ENCODE measurements around the gene CSTA.
A peak's percentile ranks its signal among the peaks of the same experiment; 100 is the strongest.
"Not testable (repeated sequence)": the region's sequence is repeated elsewhere in the genome, so short reads cannot be mapped to it uniquely, and the experiment has no call there.

The CSTA gene

GRCh38 chr3:122322095-122323075 lies 2.7 kb upstream of the CSTA start:
- no peak for DNase-seq

DNA sequence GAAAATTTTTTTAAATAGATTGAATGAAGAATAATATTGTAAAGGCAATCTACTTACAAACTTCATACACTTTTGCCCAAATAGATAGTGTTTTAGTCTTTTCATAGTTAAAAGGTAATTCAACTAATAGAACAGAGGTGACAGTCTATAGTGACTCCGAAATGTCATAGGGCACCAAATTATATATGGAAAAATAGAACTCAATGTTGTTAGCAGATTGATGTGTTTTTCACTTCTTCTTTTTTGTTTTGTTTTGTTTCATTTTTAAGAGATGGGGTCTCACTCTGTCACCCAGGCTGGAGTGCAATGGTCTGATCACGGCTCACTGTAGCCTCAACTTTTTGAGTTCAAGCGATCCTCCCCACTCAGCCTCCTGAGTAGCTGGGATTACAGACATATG lies 721 bp downstream of the CSTA start:
- DNase-seq = no peak

- no peak for DNase-seq
Measured at GRCh38 chr3:122331886-122332285, 6.8 kb downstream of the CSTA start.

GRCh38 chr3:122332551-122332950 lies 7.5 kb downstream of the CSTA start:
- no peak for DNase-seq

- no peak for DNase-seq
Measured at GRCh38 chr3:122342803-122343202, 17.8 kb downstream of the CSTA start.

DNA sequence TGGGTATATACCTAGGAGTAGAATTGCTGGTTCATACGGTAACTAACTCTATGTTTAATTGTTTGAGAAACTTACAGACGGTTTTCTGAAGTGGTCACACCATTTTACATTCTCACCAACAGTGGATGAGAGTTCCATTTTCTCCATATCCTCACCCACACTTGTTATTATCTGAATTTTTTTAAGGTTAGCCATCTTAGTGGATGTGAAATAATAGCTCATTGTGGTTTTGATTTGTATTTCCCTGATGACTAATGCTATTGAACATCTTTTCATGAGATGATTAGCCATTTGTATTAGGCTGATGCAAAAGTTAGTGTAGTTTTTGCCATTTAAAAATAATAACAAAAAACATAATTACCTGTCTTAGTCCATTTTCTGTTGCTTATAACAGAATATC lies 18.6 kb downstream of the CSTA start:
- no peak for DNase-seq

DNA sequence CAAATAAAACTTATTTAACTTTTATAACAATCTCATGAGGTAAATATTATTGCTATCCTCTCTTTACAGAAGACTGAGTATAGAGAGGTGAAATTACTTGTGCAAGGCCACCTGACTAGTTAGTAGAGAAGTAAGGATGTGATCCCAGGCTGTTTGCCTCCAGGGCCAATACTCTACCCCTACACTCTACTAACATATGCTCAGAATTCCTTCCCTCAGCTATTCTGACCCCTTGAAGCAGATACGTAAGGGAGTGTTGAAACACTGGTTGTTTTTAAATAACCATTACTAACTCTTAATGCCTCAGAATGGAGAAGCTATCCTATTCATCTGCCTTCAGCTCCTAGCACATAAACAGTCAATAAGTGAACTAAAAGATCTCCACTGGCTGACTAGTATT lies 24.1 kb downstream of the CSTA start:
- no peak for DNase-seq

DNA sequence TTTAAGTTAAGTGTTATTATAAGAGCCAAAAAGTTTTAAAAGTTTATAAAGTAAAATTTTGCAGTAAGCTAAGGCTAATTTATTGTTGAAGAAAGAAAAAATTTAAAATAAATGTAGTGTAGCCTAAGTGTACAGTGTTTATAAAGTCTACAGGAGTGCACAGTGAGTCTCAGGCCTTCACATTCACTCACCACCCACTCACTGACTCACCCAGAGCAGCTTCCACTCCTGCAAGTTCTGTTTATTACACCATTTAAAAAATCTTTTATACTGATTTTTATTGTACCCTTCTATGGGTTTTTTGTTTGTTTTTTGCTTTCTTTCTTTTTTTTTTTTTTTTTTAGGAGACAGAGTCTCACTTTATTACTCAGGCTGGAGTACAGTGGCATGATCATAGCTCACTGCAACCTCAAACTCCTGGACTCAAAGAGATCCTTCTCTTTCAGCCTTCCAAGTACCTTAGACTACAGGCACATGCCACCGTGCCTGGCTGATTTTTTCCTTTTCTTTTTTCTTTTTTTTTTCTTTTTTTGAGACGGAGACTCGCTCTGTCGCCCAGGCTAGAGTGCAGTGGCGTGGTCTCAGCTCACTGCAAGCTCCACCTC lies 25.9 kb downstream of the CSTA start:
- no peak for DNase-seq

GRCh38 chr3:122351612-122352011 lies 26.6 kb downstream of the CSTA start:
- no peak for DNase-seq

- DNase-seq = peak; percentile 12
Measured at GRCh38 chr3:122353215-122353614, 28.2 kb downstream of the CSTA start.

DNA sequence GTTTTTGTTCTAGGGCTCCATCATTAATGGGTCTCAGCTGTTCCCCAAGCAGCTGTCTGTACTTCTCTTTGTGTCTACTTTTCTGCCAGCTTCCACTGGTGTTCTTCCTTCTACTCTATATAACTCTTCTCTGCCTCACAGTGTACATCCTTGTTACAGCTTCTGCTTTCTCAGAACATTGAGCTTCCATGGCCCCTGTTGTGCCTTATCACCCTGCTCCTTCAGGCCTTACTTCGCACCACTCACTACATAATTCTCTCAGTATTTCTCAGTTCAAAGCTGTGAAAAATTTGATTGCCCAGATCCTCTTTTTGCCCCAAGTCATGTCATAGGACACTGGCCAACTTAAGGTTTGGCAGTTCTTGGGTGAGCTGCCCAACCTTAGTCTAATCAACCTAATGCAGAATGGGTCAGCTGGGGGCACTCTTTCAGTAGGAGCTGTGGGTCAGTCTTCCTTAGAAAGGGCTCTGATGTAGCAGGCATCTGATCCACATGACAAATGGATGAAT lies 28.9 kb downstream of the CSTA start:
- no peak for DNase-seq

DNA sequence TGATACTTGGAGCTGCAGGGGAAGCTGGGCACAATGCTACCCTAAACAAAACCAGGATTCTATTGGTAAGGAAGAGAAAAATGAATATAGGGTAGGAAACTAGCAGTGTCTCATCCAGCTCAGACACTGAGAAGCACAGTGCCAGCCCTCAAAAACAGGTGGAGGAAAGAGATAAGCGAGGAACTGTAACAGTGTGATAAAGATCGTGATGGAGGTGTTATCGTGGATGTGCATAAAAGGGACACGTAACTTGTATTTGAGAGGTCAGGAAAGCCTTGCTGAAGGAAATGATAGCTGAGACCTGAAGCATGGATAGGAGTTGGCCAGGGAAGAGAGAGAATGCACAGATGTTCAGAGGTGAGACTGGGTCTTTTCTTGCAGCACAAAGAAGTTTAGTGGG lies 30.6 kb downstream of the CSTA start:
- DNase-seq = no peak

GRCh38 chr3:122356402-122356801 lies 31.4 kb downstream of the CSTA start:
- no peak for DNase-seq

GRCh38 chr3:122357828-122358702 lies 33.0 kb downstream of the CSTA start:
- DNase-seq = no peak

GRCh38 chr3:122358703-122359032 lies 33.6 kb downstream of the CSTA start:
- no peak for DNase-seq

DNA sequence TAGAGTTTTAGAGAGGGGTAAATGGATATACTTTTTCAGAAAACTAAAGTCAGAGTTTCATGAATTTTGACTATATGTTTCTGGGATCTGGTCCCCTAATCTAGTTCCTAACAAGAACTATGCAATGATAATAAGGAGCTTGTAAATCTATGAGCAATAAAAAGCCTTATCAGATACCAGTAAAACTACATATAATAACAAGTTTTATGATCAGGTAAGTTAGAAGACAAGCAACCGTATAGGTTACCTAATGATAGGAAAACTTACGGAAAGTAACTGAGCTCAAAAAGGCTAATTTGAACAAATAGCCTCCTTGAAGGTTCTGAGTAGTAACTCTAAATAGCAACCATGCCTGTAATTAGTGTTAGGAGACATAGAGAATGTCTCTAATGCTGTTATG lies 37.0 kb downstream of the CSTA start:
- DNase-seq = no peak

GRCh38 chr3:122364490-122364889 lies 39.4 kb downstream of the CSTA start:
- DNase-seq = no peak

DNA sequence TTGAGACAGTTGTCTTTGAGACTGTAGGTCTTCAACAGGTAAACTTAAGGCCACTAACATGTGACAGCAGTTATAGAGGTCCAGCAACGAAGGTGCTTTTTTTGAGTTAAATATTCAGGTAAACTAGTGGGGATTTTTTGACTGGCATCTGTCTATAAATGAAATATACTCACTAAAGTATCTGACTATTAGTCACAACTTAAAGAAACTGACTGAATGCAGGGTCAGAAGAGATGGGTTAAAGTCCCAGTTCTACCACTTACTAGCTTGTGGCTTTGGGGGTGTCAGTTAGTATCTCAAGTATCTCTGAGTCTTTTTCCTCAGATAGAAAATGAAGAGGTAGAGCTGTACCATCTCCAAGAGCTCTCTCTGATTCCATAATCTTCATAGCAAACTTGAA lies 40.0 kb downstream of the CSTA start:
- DNase-seq = no peak

DNA sequence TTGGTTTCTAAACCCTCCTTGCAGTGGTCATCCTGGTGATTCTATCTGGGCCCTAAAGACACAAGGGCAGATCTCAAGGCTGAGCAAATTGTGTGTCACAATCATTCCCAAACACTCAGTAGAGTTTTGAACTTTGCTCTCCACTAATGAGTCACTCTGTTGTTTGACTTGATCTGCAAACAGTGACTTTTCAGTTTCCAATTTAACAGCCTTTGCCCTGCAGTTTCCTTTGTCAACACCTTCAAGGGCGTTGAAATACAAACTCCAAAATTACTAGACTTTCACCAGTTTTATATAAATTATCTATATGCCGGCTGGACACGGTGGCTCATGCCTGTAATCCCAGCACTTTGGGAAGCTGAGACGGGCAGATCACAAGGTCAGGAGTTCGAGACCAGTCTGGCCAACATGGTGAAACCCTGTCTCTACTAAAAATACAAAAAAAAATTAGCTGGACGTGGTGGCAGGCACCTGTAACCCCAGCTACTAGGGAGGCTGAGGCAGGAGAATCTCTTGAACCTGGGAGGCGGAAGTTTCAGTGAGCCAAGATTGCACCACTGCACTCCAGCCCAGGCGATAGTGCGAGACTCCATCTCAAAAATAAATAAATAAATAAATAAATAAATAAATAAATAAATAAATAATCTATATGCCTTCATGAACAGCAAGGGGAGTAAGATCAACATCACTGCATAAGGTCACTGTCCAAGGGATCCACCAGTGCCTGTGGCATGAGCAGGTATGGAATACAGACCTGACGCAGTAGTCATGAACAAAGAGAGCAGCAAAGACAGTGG lies 40.7 kb downstream of the CSTA start:
- DNase-seq = not testable (repeated sequence)

DNA sequence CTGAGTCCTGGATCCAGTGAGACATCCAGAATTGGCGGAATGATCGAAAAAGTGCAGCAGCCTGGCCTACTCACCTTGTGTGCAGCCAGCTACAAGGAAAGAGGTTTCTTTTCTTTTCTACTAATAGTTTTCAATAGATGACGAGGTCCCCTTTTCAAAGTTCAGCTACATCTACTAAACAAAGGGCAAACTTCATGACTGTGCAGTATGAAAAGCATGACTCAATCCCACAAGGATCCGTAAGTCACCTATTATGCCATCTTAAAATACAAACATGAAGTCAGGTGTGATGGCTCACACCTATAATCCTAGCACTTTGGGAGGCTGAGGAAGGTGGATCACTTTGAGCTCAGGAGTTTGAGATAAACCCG lies 41.3 kb downstream of the CSTA start:
- DNase-seq = no peak

GRCh38 chr3:122374034-122374433 lies 49.0 kb downstream of the CSTA start:
- no peak for DNase-seq

- no peak for DNase-seq
Measured at GRCh38 chr3:122377975-122378374, 52.9 kb downstream of the CSTA start.
